Measurements from ENCODE around the gene PPP1R3G. TPM values are rescaled to one million over a fixed set of nuclear protein-coding genes. Genes with fewer than 3 reads are reported as not detected.
"Not testable (repeated sequence)": the region's sequence is repeated elsewhere in the genome, so short reads cannot be mapped to it uniquely, and the experiment has no call there.

PPP1R3G gene
- total RNA-seq, 1 donor from 2014 or later = 0.39 TPM

DNA sequence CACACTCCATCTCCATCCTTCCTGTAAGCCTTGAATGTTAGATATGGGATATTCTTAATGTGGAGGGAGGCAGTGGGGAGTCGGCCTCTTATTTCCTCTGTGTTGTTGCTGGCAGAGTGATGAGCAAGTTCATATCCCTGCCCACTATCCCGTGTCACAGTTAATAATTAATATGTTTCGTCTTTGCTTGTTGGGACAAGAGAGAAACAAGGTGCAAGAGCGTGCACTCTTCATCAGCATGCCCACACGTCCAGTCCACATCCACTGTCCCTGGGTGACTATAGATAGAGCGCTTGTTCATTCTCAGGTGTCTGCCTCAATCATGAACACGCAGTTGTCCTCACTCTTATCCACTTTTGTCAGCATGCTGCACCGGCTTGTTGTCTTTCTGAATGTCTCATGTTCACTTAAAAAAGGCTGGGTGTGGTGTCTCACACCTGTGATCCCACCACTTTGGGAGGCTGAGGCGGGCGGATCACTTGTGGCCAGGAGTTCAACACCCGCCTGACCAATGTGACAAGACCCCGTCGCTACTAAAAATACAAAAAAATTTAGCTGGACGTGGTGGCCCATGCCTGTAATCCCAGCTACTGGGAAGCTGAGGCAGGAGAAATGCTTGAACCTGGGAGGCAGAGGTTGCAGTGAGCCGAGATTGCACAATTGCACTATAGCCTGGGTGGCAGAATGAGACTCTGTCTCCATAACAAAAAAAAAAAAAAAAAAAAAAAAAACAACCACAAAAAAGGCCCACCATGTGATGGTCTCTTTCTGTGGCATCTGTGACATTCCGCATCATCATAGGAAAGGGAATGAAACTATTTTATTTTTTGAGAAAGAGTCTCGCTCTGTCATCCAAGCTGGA lies 34.2 kb downstream of the PPP1R3G start:
- Histone ChIP-seq H3K79me2 (ENCODE audit: insufficient read depth, low read length) (no peaks in the 10 kb centered on the region), H3K4me3 (ENCODE audit: insufficient read depth, low read depth, low read length) (no peak overlapping the region), H3K9me3 (ENCODE audit: insufficient read depth, low read depth, low read length) (peaks cover 2% of the 10 kb centered on the region), H3K4me1 (ENCODE audit: insufficient read depth, low read length) (no peaks in the 10 kb centered on the region), H3K27me3 (ENCODE audit: insufficient read depth, low read length) (no peaks in the 10 kb centered on the region), H3K4me2 (ENCODE audit: low read length) (no peak overlapping the region), H2AFZ (ENCODE audit: low read depth, low read length) (no peak overlapping the region), H3K9ac (ENCODE audit: low read length) (no peak overlapping the region), H4K20me1 (ENCODE audit: insufficient read depth, low read length) (peaks cover 18% of the 10 kb centered on the region), H3K36me3 (ENCODE audit: insufficient read depth, low read length) (no peaks in the 10 kb centered on the region), H3K27ac (ENCODE audit: low read depth, low read length) (no peak overlapping the region)
- Mint-ChIP-seq H3K27ac (ENCODE audit: unreplicated experiment) (no peak overlapping the region), H3K9me3 (ENCODE audit: unreplicated experiment) (peaks cover 4% of the 10 kb centered on the region), H3K4me1 (ENCODE audit: low read depth, unreplicated experiment) (peaks cover 2% of the 10 kb centered on the region), H3K36me3 (ENCODE audit: low read depth, unreplicated experiment) (peaks cover 6% of the 10 kb centered on the region), H3K27me3 (ENCODE audit: low read depth, unreplicated experiment) (peaks cover 4% of the 10 kb centered on the region), H3K4me3 (ENCODE audit: unreplicated experiment) (no peak overlapping the region)
- TF ChIP-seq, protein P1, sequence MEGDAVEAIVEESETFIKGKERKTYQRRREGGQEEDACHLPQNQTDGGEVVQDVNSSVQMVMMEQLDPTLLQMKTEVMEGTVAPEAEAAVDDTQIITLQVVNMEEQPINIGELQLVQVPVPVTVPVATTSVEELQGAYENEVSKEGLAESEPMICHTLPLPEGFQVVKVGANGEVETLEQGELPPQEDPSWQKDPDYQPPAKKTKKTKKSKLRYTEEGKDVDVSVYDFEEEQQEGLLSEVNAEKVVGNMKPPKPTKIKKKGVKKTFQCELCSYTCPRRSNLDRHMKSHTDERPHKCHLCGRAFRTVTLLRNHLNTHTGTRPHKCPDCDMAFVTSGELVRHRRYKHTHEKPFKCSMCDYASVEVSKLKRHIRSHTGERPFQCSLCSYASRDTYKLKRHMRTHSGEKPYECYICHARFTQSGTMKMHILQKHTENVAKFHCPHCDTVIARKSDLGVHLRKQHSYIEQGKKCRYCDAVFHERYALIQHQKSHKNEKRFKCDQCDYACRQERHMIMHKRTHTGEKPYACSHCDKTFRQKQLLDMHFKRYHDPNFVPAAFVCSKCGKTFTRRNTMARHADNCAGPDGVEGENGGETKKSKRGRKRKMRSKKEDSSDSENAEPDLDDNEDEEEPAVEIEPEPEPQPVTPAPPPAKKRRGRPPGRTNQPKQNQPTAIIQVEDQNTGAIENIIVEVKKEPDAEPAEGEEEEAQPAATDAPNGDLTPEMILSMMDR (IDR thresholded peaks at IDR 0.05; ENCODE audit: insufficient read depth, low read depth, low read length) = no peak
- TF ChIP-seq EZH2 (IDR thresholded peaks at IDR 0.05; ENCODE audit: insufficient read depth, low read length) = no peak
- no peak for DNase-seq (ENCODE audit: low read depth)
- FAIRE-seq = no peak

DNA sequence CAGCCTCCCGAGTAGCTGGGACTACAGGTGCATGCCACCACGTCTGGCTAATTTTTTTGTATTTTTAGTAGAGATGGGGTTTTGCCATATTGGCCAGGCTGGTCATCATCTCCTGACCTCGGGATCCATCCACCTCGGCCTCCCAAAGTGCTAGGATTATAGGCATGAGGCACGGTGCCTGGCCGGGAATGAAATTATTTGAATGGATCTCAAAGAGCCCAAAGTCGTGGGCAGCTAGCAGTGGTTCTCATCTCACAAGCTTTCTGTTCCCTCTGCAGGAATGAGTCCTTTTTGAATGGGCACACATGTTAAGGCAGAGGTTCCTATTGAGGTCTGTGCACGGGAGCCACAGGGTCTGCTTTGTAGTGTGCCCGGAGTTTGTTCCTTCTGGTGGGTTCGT lies 34.9 kb downstream of the PPP1R3G start:
- Histone ChIP-seq H3K4me3 (ENCODE audit: insufficient read depth, low read depth, low read length) (no peak overlapping the region), H3K9me3 (ENCODE audit: insufficient read depth, low read depth, low read length) (peaks cover 2% of the 10 kb centered on the region), H3K4me1 (ENCODE audit: insufficient read depth, low read length) (peaks cover 6% of the 10 kb centered on the region), H4K20me1 (ENCODE audit: insufficient read depth, low read length) (peaks cover 21% of the 10 kb centered on the region), H3K27me3 (ENCODE audit: insufficient read depth, low read length) (no peaks in the 10 kb centered on the region), H3K9ac (ENCODE audit: low read length) (no peak overlapping the region), H2AFZ (ENCODE audit: low read depth, low read length) (no peak overlapping the region), H3K79me2 (ENCODE audit: insufficient read depth, low read length) (no peaks in the 10 kb centered on the region), H3K36me3 (ENCODE audit: insufficient read depth, low read length) (no peaks in the 10 kb centered on the region), H3K27ac (ENCODE audit: low read depth, low read length) (no peak overlapping the region), H3K4me2 (ENCODE audit: low read length) (no peak overlapping the region)
- FAIRE-seq (no peak), DNase-seq (ENCODE audit: low read depth) (no peak)
- Mint-ChIP-seq H3K4me1 (ENCODE audit: low read depth, unreplicated experiment) (peaks cover 4% of the 10 kb centered on the region), H3K9me3 (ENCODE audit: unreplicated experiment) (peaks cover 4% of the 10 kb centered on the region), H3K27ac (ENCODE audit: unreplicated experiment) (no peak overlapping the region), H3K4me3 (ENCODE audit: unreplicated experiment) (no peak overlapping the region), H3K36me3 (ENCODE audit: low read depth, unreplicated experiment) (peaks cover 4% of the 10 kb centered on the region), H3K27me3 (ENCODE audit: low read depth, unreplicated experiment) (peaks cover 4% of the 10 kb centered on the region)
- no peak for TF ChIP-seq EZH2 (IDR thresholded peaks at IDR 0.05; ENCODE audit: insufficient read depth, low read length)
- TF ChIP-seq, protein P1 (IDR thresholded peaks at IDR 0.05; ENCODE audit: insufficient read depth, low read depth, low read length) = no peak

DNA sequence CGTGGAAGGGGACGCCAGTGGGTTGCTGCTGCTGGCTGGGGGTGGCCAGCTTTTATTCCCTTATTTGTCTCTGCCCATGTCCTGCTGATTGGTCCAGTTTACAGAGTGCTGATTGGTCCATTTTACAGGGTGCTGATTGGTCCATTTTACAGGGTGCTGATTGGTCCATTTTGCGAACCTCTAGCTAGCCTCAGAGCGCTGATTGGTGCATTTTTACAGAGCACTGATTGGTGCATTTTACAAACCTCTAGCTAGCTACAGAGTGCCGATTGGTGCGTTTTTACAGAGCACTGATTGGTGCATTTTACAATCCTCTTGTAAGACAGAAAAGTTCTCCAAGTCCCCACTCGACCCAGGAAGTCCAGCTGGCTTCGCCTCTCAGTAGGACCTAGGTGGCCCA lies 35.4 kb downstream of the PPP1R3G start:
- not testable (repeated sequence) for H3K27ac ChIP-seq (ENCODE audit: low read depth, low read length); H3K79me2 ChIP-seq (ENCODE audit: insufficient read depth, low read length); H3K36me3 Mint-ChIP-seq (ENCODE audit: low read depth, unreplicated experiment); H3K36me3 ChIP-seq (ENCODE audit: insufficient read depth, low read length); DNase-seq (ENCODE audit: low read depth); H3K9me3 ChIP-seq (ENCODE audit: insufficient read depth, low read depth, low read length); H3K9ac ChIP-seq (ENCODE audit: low read length); H3K4me2 ChIP-seq (ENCODE audit: low read length); H3K4me1 Mint-ChIP-seq (ENCODE audit: low read depth, unreplicated experiment); H3K27me3 ChIP-seq (ENCODE audit: insufficient read depth, low read length); FAIRE-seq; H3K4me3 Mint-ChIP-seq (ENCODE audit: unreplicated experiment); H2AFZ ChIP-seq (ENCODE audit: low read depth, low read length); H3K9me3 Mint-ChIP-seq (ENCODE audit: unreplicated experiment); H3K27me3 Mint-ChIP-seq (ENCODE audit: low read depth, unreplicated experiment); H3K27ac Mint-ChIP-seq (ENCODE audit: unreplicated experiment); H3K4me3 ChIP-seq (ENCODE audit: insufficient read depth, low read depth, low read length)
- peaks cover 11% of the 10 kb centered on the region for H3K4me1 ChIP-seq (ENCODE audit: insufficient read depth, low read length)
- H4K20me1 ChIP-seq (ENCODE audit: insufficient read depth, low read length) = peaks cover 24% of the 10 kb centered on the region

All from astrocyte (in vitro differentiated cells and primary cell).